HG03196 (cell line): ENCODE measurements around the gene PTPN6.

Experiments used
- ATAC-seq: cut with Tn5 transposase; IDR thresholded peaks from one replicate; pipeline ENCODE4 v1.9.1; 2021; ENCODE audit not compliant: unreplicated experiment

The PTPN6 gene

GRCh38 chr12:6921996-6922946, 28.9 kb upstream of the PTPN6 start:
- ATAC-seq: no peak

DNA sequence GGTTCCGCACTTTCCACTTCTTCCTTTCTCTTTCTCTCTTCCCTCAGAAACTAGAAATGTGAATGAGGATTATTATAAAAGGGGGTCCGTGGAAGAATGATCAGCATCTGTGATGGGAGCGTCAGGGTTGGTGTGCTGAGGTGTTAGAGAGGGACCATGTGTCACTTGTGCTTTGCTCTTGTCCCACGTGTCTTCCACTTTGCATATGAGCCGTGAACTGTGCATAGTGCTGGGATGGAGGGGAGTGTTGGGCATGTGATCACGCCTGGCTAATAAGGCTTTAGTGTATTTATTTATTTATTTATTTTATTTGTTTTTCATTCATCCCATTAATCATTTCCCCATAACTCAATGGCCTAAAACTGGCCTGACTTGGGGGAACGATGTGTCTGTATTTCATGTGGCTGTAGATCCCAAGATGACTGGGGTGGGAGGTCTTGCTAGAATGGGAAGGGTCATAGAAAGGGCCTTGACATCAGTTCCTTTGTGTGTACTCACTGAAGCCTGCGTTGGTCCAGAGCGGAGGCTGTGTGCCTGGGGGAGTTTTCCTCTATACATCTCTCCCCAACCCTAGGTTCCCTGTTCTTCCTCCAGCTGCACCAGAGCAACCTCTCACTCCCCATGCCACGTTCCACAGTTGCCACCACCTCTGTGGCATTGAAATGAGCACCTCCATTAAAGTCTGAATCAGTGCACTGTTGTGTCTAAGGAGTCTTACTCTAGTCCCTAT, 28.0 kb upstream of the PTPN6 start:
- no peak for ATAC-seq

- ATAC-seq: no peak
Observed at GRCh38 chr12:6923851-6924250, 27.3 kb upstream of the PTPN6 start.

DNA sequence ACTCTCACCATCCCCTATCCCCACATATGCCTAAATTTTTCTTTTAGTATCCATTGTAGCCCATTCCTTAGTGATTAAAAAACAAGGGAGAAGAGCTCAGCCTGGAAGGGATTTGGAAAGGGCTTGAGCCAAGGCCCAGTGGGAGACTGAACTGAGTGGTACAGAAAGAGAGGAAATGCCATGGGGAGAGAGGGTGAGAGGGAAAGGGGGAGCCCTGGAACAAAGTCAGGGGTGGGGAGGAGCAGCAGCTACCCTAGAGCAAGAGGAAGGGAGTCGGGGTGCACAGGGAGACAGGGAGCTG, 26.0 kb upstream of the PTPN6 start:
- no peak for ATAC-seq

- ATAC-seq: no peak
Observed at GRCh38 chr12:6925540-6926279, 25.4 kb upstream of the PTPN6 start.

DNA sequence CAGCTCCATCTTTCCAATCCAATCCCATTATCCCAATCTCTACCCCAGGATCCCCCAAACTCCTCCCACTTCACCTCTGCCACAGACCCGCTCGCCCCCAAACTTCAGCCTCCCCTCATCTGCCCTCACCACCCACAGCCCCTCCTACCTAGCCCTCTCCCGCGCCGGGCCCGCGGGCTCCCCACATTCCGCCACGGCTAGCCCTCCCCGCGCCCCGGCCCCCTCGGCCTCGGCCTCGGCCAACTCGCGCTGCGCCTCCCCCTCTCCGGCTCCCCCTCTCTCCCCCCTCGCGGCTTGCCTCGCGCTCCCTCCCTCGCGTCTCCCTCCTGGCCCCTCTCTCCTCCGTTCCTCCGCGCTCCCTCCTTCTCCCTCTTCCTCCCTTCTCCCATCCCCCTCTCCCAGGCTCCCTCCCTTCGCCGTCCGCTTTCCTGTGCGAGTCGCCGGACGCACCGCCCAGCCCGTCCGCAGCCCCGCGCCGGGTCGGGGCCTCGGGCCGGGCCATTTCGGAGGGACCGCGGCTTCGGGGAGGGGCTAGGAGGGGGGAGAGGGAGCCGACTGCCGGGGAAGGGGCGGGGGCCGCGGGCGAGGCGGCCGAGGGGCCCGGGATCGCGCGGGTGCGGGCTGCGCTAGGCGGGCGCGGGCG, 23.7 kb upstream of the PTPN6 start, which contains the start of gene ATN1:
Gene ATN1, plus strand, starts transcription at position 581 of the 643 bp plus-strand sequence. CDS start 6,043 bp downstream, outside the sequence.
- ATAC-seq: no peak

- ATAC-seq: no peak
Observed at GRCh38 chr12:6928022-6928702, 23.0 kb upstream of the PTPN6 start.

DNA sequence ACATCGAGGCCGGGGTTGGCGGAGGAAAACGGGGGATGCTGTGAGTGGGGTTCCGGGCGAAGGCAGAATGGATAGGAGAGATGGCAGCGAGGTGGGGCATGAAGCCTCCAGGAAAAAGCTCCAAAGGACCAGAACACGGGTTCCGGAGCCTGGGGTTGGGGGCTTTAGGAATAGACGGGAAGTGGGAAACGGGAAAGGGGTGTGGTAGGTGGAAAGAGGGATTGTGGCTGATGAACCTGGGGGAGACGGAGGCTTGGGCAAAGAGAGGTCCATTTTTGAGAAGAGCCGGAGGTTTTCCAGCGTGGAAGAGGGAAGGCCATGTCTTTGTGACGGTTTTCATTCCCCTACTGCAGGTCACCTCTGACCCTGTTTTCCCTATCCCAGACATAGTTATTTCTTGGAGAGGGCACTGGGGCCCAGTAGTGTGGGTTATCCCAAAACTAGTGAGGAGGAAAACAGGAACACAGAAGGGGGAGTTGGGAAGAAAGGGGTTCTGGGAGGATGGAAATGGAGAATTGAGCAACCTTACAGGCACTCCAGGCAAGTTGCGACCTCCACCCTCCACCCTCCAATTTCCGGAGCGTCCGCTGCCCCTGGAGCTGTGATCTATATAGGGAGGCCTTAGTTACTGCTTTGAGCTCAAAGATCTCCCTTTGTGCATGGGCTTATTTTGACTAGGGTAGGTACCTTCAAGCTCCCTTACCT, 22.3 kb upstream of the PTPN6 start:
- ATAC-seq: no peak

- ATAC-seq: no peak
Observed at GRCh38 chr12:6929466-6930452, 21.4 kb upstream of the PTPN6 start.

GRCh38 chr12:6932766-6933165, 18.4 kb upstream of the PTPN6 start:
- ATAC-seq: no peak

DNA sequence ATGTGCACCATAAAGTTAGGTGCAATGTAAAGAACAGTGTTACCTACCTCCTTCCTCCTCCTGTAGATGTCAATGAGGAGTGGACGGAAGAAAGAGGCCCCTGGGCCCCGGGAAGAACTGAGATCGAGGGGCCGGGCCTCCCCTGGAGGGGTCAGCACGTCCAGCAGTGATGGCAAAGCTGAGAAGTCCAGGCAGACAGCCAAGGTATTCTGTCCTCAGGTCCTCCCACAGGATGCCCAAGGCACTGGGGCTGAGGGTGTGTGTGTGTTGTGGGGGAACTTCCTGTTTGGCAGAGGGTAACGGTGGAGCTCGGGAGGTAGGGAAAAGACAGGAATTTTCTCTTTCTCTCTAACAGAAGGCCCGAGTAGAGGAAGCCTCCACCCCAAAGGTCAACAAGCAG, 17.0 kb upstream of the PTPN6 start:
- no peak for ATAC-seq

- no peak for ATAC-seq
Observed at GRCh38 chr12:6935371-6936193, 15.6 kb upstream of the PTPN6 start.

DNA sequence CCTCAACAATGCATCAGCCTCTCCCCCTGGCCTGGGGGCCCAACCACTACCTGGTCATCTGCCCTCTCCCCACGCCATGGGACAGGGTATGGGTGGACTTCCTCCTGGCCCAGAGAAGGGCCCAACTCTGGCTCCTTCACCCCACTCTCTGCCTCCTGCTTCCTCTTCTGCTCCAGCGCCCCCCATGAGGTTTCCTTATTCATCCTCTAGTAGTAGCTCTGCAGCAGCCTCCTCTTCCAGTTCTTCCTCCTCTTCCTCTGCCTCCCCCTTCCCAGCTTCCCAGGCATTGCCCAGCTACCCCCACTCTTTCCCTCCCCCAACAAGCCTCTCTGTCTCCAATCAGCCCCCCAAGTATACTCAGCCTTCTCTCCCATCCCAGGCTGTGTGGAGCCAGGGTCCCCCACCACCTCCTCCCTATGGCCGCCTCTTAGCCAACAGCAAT, 14.9 kb upstream of the PTPN6 start:
- ATAC-seq: no peak

DNA sequence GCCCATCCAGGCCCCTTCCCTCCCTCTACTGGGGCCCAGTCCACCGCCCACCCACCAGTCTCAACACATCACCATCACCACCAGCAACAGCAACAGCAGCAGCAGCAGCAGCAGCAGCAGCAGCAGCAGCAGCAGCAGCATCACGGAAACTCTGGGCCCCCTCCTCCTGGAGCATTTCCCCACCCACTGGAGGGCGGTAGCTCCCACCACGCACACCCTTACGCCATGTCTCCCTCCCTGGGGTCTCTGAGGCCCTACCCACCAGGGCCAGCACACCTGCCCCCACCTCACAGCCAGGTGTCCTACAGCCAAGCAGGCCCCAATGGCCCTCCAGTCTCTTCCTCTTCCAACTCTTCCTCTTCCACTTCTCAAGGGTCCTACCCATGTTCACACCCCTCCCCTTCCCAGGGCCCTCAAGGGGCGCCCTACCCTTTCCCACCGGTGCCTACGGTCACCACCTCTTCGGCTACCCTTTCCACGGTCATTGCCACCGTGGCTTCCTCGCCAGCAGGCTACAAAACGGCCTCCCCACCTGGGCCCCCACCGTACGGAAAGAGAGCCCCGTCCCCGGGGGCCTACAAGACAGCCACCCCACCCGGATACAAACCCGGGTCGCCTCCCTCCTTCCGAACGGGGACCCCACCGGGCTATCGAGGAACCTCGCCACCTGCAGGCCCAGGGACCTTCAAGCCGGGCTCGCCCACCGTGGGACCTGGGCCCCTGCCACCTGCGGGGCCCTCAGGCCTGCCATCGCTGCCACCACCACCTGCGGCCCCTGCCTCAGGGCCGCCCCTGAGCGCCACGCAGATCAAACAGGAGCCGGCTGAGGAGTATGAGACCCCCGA, 14.3 kb upstream of the PTPN6 start:
- no peak for ATAC-seq

- peak; percentile 69 for ATAC-seq
Observed at GRCh38 chr12:6937481-6938352, 13.4 kb upstream of the PTPN6 start.
